Measurements from ENCODE around the gene CEP295NL. TPM values are rescaled to one million over a fixed set of nuclear protein-coding genes. Genes with fewer than 3 reads are reported as not detected.

Gene CEP295NL
- total RNA-seq, 2 donors from 2014 or later, result 0.72 to 0.82 TPM

DNA sequence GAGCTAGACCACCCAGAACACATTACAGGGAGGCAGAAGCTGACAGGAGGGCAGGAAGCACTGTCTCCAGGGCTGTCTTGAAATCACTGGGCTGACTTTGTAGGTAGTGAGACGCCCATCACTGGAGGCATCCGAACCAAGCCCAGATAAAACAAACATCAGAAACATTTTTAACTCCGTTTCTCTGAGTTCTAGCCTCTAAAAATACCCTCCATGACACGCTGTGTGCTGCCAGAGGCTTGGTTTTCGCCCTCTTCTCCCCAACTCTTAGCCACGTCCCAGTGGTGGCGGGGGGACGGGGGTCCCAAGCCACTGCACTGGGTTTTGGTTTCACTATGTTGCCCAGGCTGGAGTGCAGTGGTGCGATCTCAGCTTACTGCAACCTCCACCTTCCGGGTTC lies 1.2 kb downstream of the CEP295NL start:
- Histone ChIP-seq H3K4me3 (no peak overlapping the region), H3K36me3 (no peaks in the 10 kb centered on the region), H3K9ac (ENCODE audit: low read depth in 2 of 2, low read length in 2 of 2) (no peak overlapping the region), H3K9me3 (no peaks in the 10 kb centered on the region), H3K27ac (no peak overlapping the region), H3K27me3 (no peaks in the 10 kb centered on the region), H3K4me1 (no peaks in the 10 kb centered on the region)
- intact Hi-C loops (cut with DNase I), result no loop called here
- TF ChIP-seq, protein P1, sequence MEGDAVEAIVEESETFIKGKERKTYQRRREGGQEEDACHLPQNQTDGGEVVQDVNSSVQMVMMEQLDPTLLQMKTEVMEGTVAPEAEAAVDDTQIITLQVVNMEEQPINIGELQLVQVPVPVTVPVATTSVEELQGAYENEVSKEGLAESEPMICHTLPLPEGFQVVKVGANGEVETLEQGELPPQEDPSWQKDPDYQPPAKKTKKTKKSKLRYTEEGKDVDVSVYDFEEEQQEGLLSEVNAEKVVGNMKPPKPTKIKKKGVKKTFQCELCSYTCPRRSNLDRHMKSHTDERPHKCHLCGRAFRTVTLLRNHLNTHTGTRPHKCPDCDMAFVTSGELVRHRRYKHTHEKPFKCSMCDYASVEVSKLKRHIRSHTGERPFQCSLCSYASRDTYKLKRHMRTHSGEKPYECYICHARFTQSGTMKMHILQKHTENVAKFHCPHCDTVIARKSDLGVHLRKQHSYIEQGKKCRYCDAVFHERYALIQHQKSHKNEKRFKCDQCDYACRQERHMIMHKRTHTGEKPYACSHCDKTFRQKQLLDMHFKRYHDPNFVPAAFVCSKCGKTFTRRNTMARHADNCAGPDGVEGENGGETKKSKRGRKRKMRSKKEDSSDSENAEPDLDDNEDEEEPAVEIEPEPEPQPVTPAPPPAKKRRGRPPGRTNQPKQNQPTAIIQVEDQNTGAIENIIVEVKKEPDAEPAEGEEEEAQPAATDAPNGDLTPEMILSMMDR (IDR thresholded peaks at IDR 0.05), result no peak
- DNase-seq, result no peak

DNA sequence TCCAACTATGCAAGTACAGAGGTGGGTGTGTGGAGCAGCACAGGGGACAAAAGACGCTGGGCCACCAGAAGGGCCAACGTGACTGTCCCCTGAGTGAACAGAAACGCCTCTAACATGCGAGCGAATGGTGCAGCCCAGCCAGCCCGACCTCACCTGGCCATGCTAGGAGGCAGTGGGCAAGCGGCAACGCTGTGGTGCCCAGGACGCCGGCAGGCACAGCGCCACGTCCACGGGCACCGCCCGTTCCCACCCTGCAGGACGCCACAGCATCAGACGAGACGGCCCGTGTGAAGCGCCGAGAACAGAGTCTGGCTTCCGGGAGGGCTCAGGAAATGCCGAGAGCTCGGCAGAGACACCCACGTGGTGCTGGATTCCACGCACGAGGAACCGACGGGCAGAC lies 2.2 kb downstream of the CEP295NL start:
- Histone ChIP-seq H3K4me3 (no peak overlapping the region), H3K27ac (no peak overlapping the region), H3K27me3 (no peaks in the 10 kb centered on the region), H3K9ac (ENCODE audit: low read depth in 2 of 2, low read length in 2 of 2) (no peak overlapping the region), H3K9me3 (no peaks in the 10 kb centered on the region), H3K36me3 (no peaks in the 10 kb centered on the region), H3K4me1 (no peaks in the 10 kb centered on the region)
- intact Hi-C loops (cut with DNase I), result no loop called here
- no peak for DNase-seq
- TF ChIP-seq, protein P1 (IDR thresholded peaks at IDR 0.05), result no peak

DNA sequence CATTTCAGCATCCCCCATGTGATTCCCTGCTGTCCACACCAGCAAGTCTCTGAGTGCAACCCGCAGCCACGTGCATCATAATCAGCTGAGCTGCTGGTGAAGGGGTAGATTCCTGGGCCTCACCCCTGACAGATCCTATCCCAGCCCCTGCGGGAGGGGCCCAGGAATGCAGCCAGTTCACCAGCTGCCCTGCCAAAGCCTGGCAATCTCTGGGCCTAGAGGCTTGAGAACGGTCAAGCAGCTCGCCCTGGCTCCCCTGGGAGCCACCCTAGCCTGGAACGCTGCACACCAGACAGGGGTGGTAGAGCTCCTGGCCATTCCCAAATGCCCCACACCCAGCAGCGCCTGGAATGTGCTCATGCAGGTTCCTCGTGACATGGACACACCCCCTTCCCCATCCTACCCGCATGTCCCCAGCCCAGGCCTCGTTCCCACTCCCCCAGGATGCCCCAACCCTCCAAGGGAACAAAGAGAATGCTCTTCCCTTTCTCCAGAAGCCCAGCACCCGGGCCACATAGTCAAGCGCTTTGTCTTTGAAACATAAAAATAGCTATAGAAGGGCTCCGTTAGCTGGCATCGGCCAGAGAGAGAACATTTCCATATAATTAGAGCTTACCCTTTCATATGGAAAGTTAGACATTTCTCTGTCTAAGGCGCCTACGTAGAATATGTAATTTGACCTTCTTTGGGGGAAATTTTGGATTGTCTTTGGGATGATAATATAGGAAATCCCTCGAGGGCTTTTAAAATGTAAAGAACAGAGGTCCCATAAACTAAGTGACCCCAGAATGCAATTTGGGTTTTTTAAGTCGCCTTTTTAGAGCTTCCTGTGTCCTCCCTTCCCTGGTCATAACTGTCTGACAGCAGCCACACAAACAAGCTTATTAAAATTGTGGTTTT lies 3.4 kb downstream of the CEP295NL start:
- intact Hi-C loops (cut with DNase I), result no loop called here
- no peak overlapping the region for H3K4me3 ChIP-seq
- TF ChIP-seq, protein P1 (IDR thresholded peaks at IDR 0.05), result no peak
- H3K27ac ChIP-seq, result no peak overlapping the region
- H3K9ac ChIP-seq (ENCODE audit: low read depth in 2 of 2, low read length in 2 of 2), result no peak overlapping the region
- H3K36me3 ChIP-seq, result no peaks in the 10 kb centered on the region
- no peaks in the 10 kb centered on the region for H3K27me3 ChIP-seq
- H3K9me3 ChIP-seq, result no peaks in the 10 kb centered on the region
- no peaks in the 10 kb centered on the region for H3K4me1 ChIP-seq
- DNase-seq, result no peak

DNA sequence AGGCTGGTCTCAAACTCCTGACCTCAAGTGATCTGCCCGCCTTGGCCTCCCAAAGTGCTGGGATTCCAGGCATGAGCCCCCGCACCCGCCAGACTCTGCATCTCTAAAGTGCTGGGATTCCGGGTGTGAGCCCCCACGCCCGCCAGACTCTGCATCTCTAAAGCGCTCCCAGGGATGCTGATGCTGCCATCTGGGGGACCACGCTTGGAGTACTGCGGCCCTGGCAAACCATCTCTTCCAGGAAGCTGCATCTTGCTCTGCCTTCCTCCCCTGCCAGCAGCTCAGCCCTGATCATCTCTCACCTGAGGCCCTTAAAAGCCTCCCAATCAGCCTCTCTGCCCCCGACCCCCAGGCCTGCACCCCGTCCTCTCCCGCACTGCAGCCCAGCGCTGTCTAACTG lies 4.1 kb downstream of the CEP295NL start:
- H3K36me3 ChIP-seq, result no peaks in the 10 kb centered on the region
- no peak overlapping the region for H3K27ac ChIP-seq
- no peaks in the 10 kb centered on the region for H3K4me1 ChIP-seq
- H3K27me3 ChIP-seq, result no peaks in the 10 kb centered on the region
- intact Hi-C loops (cut with DNase I), result no loop called here
- H3K9me3 ChIP-seq, result no peaks in the 10 kb centered on the region
- no peak overlapping the region for H3K4me3 ChIP-seq
- DNase-seq, result no peak
- no peak overlapping the region for H3K9ac ChIP-seq (ENCODE audit: low read depth in 2 of 2, low read length in 2 of 2)
- TF ChIP-seq, protein P1 (IDR thresholded peaks at IDR 0.05), result no peak

DNA sequence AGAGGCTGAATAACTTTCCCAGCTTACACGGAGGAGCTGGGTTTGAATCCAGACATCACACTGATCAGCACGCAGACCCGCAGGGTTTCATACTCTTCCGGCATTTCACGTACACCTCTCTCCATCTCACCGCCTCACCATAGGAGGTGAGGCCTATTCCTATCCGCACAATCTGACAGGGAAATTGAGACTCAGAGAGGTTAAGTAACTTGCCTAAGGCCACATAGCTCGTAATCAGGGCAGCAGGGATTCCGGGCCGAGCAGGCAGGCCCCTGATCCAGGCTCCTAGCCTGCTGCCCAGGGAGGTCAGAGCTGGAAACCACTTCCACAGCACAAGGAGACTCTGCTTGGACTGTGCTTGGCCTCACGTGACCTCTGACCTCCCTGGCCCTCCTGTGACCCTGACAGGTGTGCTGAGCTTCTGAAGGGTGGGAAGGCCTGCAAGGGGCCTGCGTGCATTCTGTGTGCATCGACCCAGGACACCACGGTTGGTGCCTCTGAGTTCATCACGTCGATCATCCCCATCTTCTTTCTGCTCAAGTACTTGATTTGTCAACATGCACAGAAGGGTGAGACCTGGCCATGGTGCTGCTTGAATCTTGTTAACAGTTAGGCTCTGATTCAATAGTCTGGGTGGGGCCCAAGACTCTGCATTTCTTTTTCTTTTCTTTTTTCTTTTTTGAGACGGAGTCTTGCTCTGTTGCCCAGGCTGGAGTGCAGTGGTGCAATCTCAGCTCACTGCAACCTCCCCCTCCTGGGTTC lies 4.7 kb downstream of the CEP295NL start:
- Histone ChIP-seq H3K36me3 (no peaks in the 10 kb centered on the region), H3K4me3 (no peak overlapping the region), H3K27me3 (no peaks in the 10 kb centered on the region), H3K4me1 (no peaks in the 10 kb centered on the region), H3K9ac (ENCODE audit: low read depth in 2 of 2, low read length in 2 of 2) (peak overlapping the region in 1 of 2 donors; percentile 4), H3K9me3 (no peaks in the 10 kb centered on the region), H3K27ac (no peak overlapping the region)
- intact Hi-C loops (cut with DNase I), result no loop called here
- TF ChIP-seq, protein P1 (IDR thresholded peaks at IDR 0.05), result no peak
- no peak for DNase-seq
